ENCODE measurements around the gene DENND4C.

DENND4C gene

DNA sequence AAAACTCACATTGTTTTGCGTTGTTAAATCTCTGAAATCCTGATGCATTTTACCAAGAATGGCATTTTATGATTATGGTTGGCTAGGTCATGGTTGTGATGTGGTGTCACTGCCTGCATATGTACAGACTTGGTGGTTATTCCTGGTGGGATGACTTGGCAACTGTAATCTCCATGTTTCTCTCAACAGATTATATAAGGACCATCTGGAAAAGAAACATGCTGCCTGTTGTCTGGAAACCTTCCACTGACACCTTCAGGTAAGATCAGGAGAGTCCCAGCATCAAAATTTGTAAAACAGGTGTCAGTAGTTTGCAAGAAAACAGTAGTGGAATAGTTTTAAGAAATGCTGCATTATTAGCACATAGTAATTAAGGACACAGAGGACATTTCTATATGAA is 175.3 kb downstream of the DENND4C start:
- Histone ChIP-seq H3K36me3 (ENCODE audit: control insufficient read depth, insufficient read depth, low read length) (no peaks in the 10 kb centered on the region), H3K27me3 (replicated peaks; ENCODE audit: control insufficient read depth, insufficient read depth, low read length) (no peaks in the 10 kb centered on the region), H3K4me3 (replicated peaks; ENCODE audit: low read depth, low read length) (no peak overlapping the region)
- DNase-seq (ENCODE audit: extremely low read depth, insufficient read length), result no peak
- TF ChIP-seq CTCF (IDR thresholded peaks at IDR 0.05; ENCODE audit: insufficient read depth, low read length, poor library complexity, severe bottlenecking), result no peak

DNA sequence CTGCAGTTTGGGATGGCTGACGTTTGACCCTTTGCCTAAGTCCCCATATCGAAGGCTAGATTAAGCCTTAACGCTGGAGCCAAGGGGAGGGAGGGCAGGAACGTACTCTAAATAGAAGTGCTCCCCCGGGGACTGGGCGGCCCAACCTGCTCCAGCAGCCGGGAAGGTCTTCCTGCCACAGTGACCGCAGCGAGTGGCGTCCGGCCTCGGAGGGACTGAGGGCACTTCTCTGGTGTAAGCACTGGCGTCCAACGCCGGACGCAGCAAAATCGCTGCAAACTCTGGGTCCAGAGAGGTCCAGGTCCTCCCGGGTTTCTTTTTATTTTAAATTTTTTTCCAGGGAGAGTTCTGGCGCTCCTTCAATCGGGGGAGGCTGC is 177.8 kb downstream of the DENND4C start:
- DNase-seq (ENCODE audit: extremely low read depth, insufficient read length), result no peak
- H3K27me3 ChIP-seq (replicated peaks; ENCODE audit: control insufficient read depth, insufficient read depth, low read length), result no peaks in the 10 kb centered on the region
- H3K4me3 ChIP-seq (replicated peaks; ENCODE audit: low read depth, low read length), result peak overlapping the region; percentile 96
- no peaks in the 10 kb centered on the region for H3K36me3 ChIP-seq (ENCODE audit: control insufficient read depth, insufficient read depth, low read length)
- no peak for TF ChIP-seq CTCF (IDR thresholded peaks at IDR 0.05; ENCODE audit: insufficient read depth, low read length, poor library complexity, severe bottlenecking)

GRCh38 chr9:19408693-19409400 is 178.4 kb downstream of the DENND4C start, which contains the start of gene ACER2:
ACER2 (plus strand) TSS chr9:19409009; CDS start chr9:19409085, 76 bp downstream.
- Histone ChIP-seq H3K4me3 (replicated peaks; ENCODE audit: low read depth, low read length) (peak within 1 kb of the TSS; percentile 96), H3K27me3 (replicated peaks; ENCODE audit: control insufficient read depth, insufficient read depth, low read length) (no peaks in the 10 kb centered on the region), H3K36me3 (ENCODE audit: control insufficient read depth, insufficient read depth, low read length) (no peaks in the 10 kb centered on the region)
- peak; percentile 18 for TF ChIP-seq CTCF (IDR thresholded peaks at IDR 0.05; ENCODE audit: insufficient read depth, low read length, poor library complexity, severe bottlenecking)
- DNase-seq (ENCODE audit: extremely low read depth, insufficient read length), result peak; percentile 95

GRCh38 chr9:19409401-19410194 is 179.1 kb downstream of the DENND4C start:
- Histone ChIP-seq H3K36me3 (ENCODE audit: control insufficient read depth, insufficient read depth, low read length) (no peaks in the 10 kb centered on the region), H3K4me3 (replicated peaks; ENCODE audit: low read depth, low read length) (peak overlapping the region; percentile 96), H3K27me3 (replicated peaks; ENCODE audit: control insufficient read depth, insufficient read depth, low read length) (no peaks in the 10 kb centered on the region)
- peak; percentile 50 for DNase-seq (ENCODE audit: extremely low read depth, insufficient read length)
- TF ChIP-seq CTCF (IDR thresholded peaks at IDR 0.05; ENCODE audit: insufficient read depth, low read length, poor library complexity, severe bottlenecking), result no peak

DNA sequence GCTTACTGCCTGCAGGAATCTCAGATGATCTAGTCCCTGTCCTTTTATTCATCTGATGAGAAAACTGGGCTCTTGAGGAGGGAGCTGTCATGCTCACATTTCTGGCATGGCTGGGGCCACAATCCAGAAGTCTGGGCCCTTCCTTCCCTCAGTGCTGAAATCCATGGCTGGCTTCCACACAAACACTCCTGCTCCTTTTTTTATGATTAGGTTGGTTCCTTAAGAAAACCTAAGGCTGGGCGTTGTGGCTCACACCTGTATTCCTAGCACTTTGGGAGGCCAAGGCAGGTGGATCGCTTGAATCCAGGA is 179.7 kb downstream of the DENND4C start:
- H3K36me3 ChIP-seq (ENCODE audit: control insufficient read depth, insufficient read depth, low read length), result no peaks in the 10 kb centered on the region
- peak overlapping the region; percentile 96; the same call in 1 of the 2 replicates for H3K4me3 ChIP-seq (replicated peaks; ENCODE audit: low read depth, low read length)
- no peaks in the 10 kb centered on the region for H3K27me3 ChIP-seq (replicated peaks; ENCODE audit: control insufficient read depth, insufficient read depth, low read length)
- no peak for DNase-seq (ENCODE audit: extremely low read depth, insufficient read length)
- TF ChIP-seq CTCF (IDR thresholded peaks at IDR 0.05; ENCODE audit: insufficient read depth, low read length, poor library complexity, severe bottlenecking), result no peak
